Suprapubic skin (tissue), 4 donors: ENCODE data around the gene TPH1. TPM values are rescaled to one million over a fixed set of nuclear protein-coding genes. Genes with fewer than 3 reads are reported as not detected.

Experiments
- DNase-seq, 2 donors: peaks; one replicate each; pipeline ENCODE4 v3.0.0-alpha.2; 2019; ENCODE audit warnings: low spot score in 2 of 2
- H3K27ac ChIP-seq: fragments of 200-600 bp; sonication (generic); one replicate; pipeline ENCODE4 v1.5.1; 2019
- H3K27me3 ChIP-seq: fragments of 200-600 bp; sonication (generic); one replicate; pipeline ENCODE4 v1.5.1; 2019
- H3K36me3 ChIP-seq: fragments of 200-600 bp; sonication (generic); one replicate; pipeline ENCODE4 v1.5.1; 2019
- H3K4me1 ChIP-seq: fragments of 200-600 bp; sonication (generic); one replicate; pipeline ENCODE4 v1.5.1; 2019
- H3K4me3 ChIP-seq: fragments of 200-600 bp; sonication (generic); one replicate; pipeline ENCODE4 v1.5.1; 2019; ENCODE audit warnings: mild to moderate bottlenecking
- H3K9me3 ChIP-seq: fragments of 200-600 bp; sonication (generic); one replicate; pipeline ENCODE4 v1.5.1; 2019
- CTCF ChIP-seq, 2 donors: fragments of 200-600 bp in 1 of 2; fragments of 450-650 bp in 1 of 2; sonication (generic) in 1 of 2; IDR thresholded peaks; one replicate each; pipeline ENCODE4 v1.5.1; 2016 to 2019; ENCODE audit warnings: antibody characterized with exemption in 2 of 2, mild to moderate bottlenecking in 1 of 2, moderate library complexity in 1 of 2
- EP300 ChIP-seq: sonication (generic); formaldehyde crosslinking; IDR thresholded peaks from one replicate; pipeline ENCODE4 v1.6.1; 2017; ENCODE audit warnings: antibody characterized with exemption
- POLR2A ChIP-seq, 2 donors: fragments of 450-650 bp; IDR thresholded peaks; one replicate each; pipeline ENCODE4 v1.6.1; 2017; ENCODE audit warnings: antibody characterized with exemption in 2 of 2, mild to moderate bottlenecking in 2 of 2, moderate library complexity in 2 of 2
- POLR2AphosphoS5 ChIP-seq, 3 donors: sonication (generic); formaldehyde crosslinking; IDR thresholded peaks; one replicate each; pipeline ENCODE4 v1.6.1; 2017; ENCODE audit warnings: antibody characterized with exemption in 3 of 3
- WGBS: methylation state at CpG from one replicate; pipeline ENCODE4 v1.1.5; 2018; 5-methylcytosine and 5-hydroxymethylcytosine counted together
- total RNA-seq, 4 donors: library from RNA; depleted of rRNA; stranded (reverse); fragments of >200 nt; gene quantifications; one replicate each; pipeline ENCODE4 v1.1.0, GENCODE V29; 2016

The TPH1 gene
- total RNA-seq, 4 donors from 2014 or later: 0.19 to 1.9 (median 0.40) TPM

- DNase-seq: no peak
- H3K9me3 ChIP-seq: no peaks in the 10 kb centered on the region
- H3K4me3 ChIP-seq: no peak overlapping the region
- no peak overlapping the region for H3K27ac ChIP-seq
- H3K27me3 ChIP-seq: no peaks in the 10 kb centered on the region
- TF ChIP-seq POLR2AphosphoS5 (IDR thresholded peaks at IDR 0.05) (no peak), POLR2A (IDR thresholded peaks at IDR 0.05) (no peak), CTCF (IDR thresholded peaks at IDR 0.05) (no peak), EP300 (no peak)
- no peaks in the 10 kb centered on the region for H3K4me1 ChIP-seq
- WGBS: 91% methylated on average over 2 of the region's 2 CpGs
- H3K36me3 ChIP-seq: no peaks in the 10 kb centered on the region
These were observed 21.3 kb upstream of the TPH1 start for GRCh38 chr11:18067372-18067771.

GRCh38 chr11:18066626-18067025 lies 20.6 kb upstream of the TPH1 start:
- Histone ChIP-seq H3K4me1 (no peaks in the 10 kb centered on the region), H3K36me3 (no peaks in the 10 kb centered on the region), H3K27me3 (no peaks in the 10 kb centered on the region), H3K4me3 (no peak overlapping the region), H3K27ac (no peak overlapping the region), H3K9me3 (no peaks in the 10 kb centered on the region)
- DNase-seq: no peak
- WGBS: 85% methylated on average over 2 of the region's 2 CpGs
- no peak for TF ChIP-seq POLR2AphosphoS5 (IDR thresholded peaks at IDR 0.05)
- no peak for TF ChIP-seq CTCF (IDR thresholded peaks at IDR 0.05)
- TF ChIP-seq POLR2A (IDR thresholded peaks at IDR 0.05): no peak
- TF ChIP-seq EP300: no peak

- Histone ChIP-seq H3K9me3 (no peaks in the 10 kb centered on the region), H3K4me3 (no peak overlapping the region), H3K27me3 (no peaks in the 10 kb centered on the region), H3K27ac (no peak overlapping the region), H3K36me3 (no peaks in the 10 kb centered on the region), H3K4me1 (no peaks in the 10 kb centered on the region)
- DNase-seq: no peak
- TF ChIP-seq POLR2AphosphoS5 (IDR thresholded peaks at IDR 0.05): no peak
- TF ChIP-seq CTCF (IDR thresholded peaks at IDR 0.05): no peak
- no peak for TF ChIP-seq POLR2A (IDR thresholded peaks at IDR 0.05)
- TF ChIP-seq EP300: no peak
- WGBS: 81% methylated on average over 8 of the region's 8 CpGs
These were observed 19.5 kb upstream of the TPH1 start for GRCh38 chr11:18065572-18065971.

- H3K4me1 ChIP-seq: no peaks in the 10 kb centered on the region
- no peak for DNase-seq
- no peaks in the 10 kb centered on the region for H3K27me3 ChIP-seq
- 85% methylated on average over 7 of the region's 7 CpGs for WGBS
- no peaks in the 10 kb centered on the region for H3K9me3 ChIP-seq
- H3K4me3 ChIP-seq: no peak overlapping the region
- TF ChIP-seq POLR2AphosphoS5 (IDR thresholded peaks at IDR 0.05) (no peak), POLR2A (IDR thresholded peaks at IDR 0.05) (no peak), CTCF (IDR thresholded peaks at IDR 0.05) (no peak), EP300 (no peak)
- no peaks in the 10 kb centered on the region for H3K36me3 ChIP-seq
- no peak overlapping the region for H3K27ac ChIP-seq
These were observed 18.5 kb upstream of the TPH1 start for GRCh38 chr11:18064450-18065054.

GRCh38 chr11:18063862-18064434 lies 17.9 kb upstream of the TPH1 start:
- Histone ChIP-seq H3K27ac (no peak overlapping the region), H3K9me3 (no peaks in the 10 kb centered on the region), H3K36me3 (no peaks in the 10 kb centered on the region), H3K27me3 (no peaks in the 10 kb centered on the region), H3K4me1 (no peaks in the 10 kb centered on the region), H3K4me3 (no peak overlapping the region)
- no peak for TF ChIP-seq POLR2AphosphoS5 (IDR thresholded peaks at IDR 0.05)
- WGBS: 84% methylated on average over 4 of the region's 4 CpGs
- no peak for DNase-seq
